H1 (cell line): Measurements from ENCODE around the gene PDE2A. TPM values are rescaled to one million over a fixed set of nuclear protein-coding genes. Genes with fewer than 3 reads are reported as not detected.

Experiments used
- CTCF ChIA-PET: fragments of 300-600 bp; sonication (Branson Sonifier 250); formaldehyde crosslinking; loops from one replicate; lab custom pipeline; 2021; ENCODE audit not compliant: partially characterized antibody; lab: Charles Lee
- POLR2A ChIA-PET: fragments of 300-600 bp; sonication (Branson Sonifier 250); formaldehyde crosslinking; loops from one replicate; lab custom pipeline; 2021; ENCODE audit warnings: inconsistent platforms; ENCODE audit not compliant: partially characterized antibody; lab: Charles Lee
- DNase-seq, 2 experiments: peaks; one replicate each; pipeline versions ENCODE4 v3.0.0 to v3.0.0-alpha.2; 2010 to 2022; ENCODE audit warnings: low spot score in 2 of 2, low read depth in 1 of 2, mixed read lengths in 1 of 2
- FAIRE-seq: peaks from 2 replicates; lab custom pipeline; 2011; peaks lifted over from hg19 to GRCh38; lab: Jason Lieb, UNC
- H2AFZ ChIP-seq: 2 replicates; pipeline ENCODE4 v1.8.1; 2012; ENCODE audit warnings: low read length, inconsistent platforms
- H2AK5ac ChIP-seq: 2 replicates; pipeline ENCODE4 v1.6.1; 2013; ENCODE audit warnings: low read depth, low read length
- H2BK120ac ChIP-seq: replicated peaks from 2 replicates; pipeline ENCODE3; 2013; ENCODE audit warnings: low read depth, low read length, inconsistent platforms
- H2BK12ac ChIP-seq: 2 replicates; pipeline ENCODE4 v1.6.1; 2013; ENCODE audit warnings: low read depth, low read length
- H2BK15ac ChIP-seq: 2 replicates; pipeline ENCODE4 v1.6.1; 2013; ENCODE audit warnings: low read length
- H2BK20ac ChIP-seq: 2 replicates; pipeline ENCODE4 v1.6.1; 2013; ENCODE audit warnings: low read length
- H2BK5ac ChIP-seq: 2 replicates; pipeline ENCODE4 v1.6.1; 2013; ENCODE audit warnings: low read depth, low read length
- H3K14ac ChIP-seq: 2 replicates; pipeline ENCODE4 v1.6.1; 2013; ENCODE audit warnings: inconsistent platforms; ENCODE audit not compliant: insufficient read length
- H3K18ac ChIP-seq: 2 replicates; pipeline ENCODE4 v1.6.1; 2013; ENCODE audit warnings: low read length; ENCODE audit errors: extremely low read depth
- H3K23ac ChIP-seq: 2 replicates; pipeline ENCODE4 v1.6.1; 2013; ENCODE audit warnings: inconsistent platforms; ENCODE audit not compliant: insufficient read length
- H3K23me2 ChIP-seq: 2 replicates; pipeline ENCODE4 v1.6.1; 2013; ENCODE audit warnings: low read depth, low read length
- H3K27ac ChIP-seq: 2 replicates; pipeline ENCODE4 v1.6.1; 2011; ENCODE audit warnings: low read depth, low read length, inconsistent platforms
- H3K27me3 ChIP-seq, 4 experiments: replicated peaks in 1 of 4; 1 replicate in 1 of 4; 2 replicates in 3 of 4; pipeline versions ENCODE4 v1.6.1 to v1.8.1; 2011 to 2013; ENCODE audit warnings: low read length in 3 of 4, mild to moderate bottlenecking in 3 of 4, inconsistent platforms in 2 of 4, mixed read lengths in 2 of 4, moderate library complexity in 1 of 4; ENCODE audit not compliant: control insufficient read depth in 3 of 4, insufficient read depth in 3 of 4; ENCODE audit errors: extremely low read depth in 1 of 4
- H3K36me3 ChIP-seq, 4 experiments: 2 replicates each; pipeline versions ENCODE4 v1.6.1 to v1.8.1; 2011 to 2013; ENCODE audit warnings: mild to moderate bottlenecking in 4 of 4, low read length in 3 of 4, moderate library complexity in 2 of 4, control low read depth in 1 of 4, inconsistent platforms in 1 of 4; ENCODE audit not compliant: insufficient read depth in 4 of 4, control insufficient read depth in 2 of 4
- H3K4ac ChIP-seq: replicated peaks from 2 replicates; pipeline ENCODE3; 2013; ENCODE audit warnings: low read length, low read depth, mixed read lengths, inconsistent platforms; ENCODE audit not compliant: insufficient read length
- H3K4me1 ChIP-seq, 4 experiments: replicated peaks in 1 of 4; 1 replicate in 1 of 4; 2 replicates in 3 of 4; pipeline versions ENCODE4 v1.6.1 to v1.8.1; 2011 to 2013; ENCODE audit warnings: low read length in 3 of 4, inconsistent platforms in 2 of 4, mixed read lengths in 1 of 4; ENCODE audit not compliant: insufficient read depth in 4 of 4, control insufficient read depth in 3 of 4
- H3K4me2 ChIP-seq, 2 experiments: 2 replicates each; pipeline versions ENCODE4 v1.6.1 to v1.8.1; 2011 to 2013; ENCODE audit warnings: low read depth in 2 of 2, low read length in 2 of 2, control low read depth in 1 of 2, inconsistent platforms in 1 of 2, mild to moderate bottlenecking in 1 of 2; ENCODE audit not compliant: insufficient read depth in 1 of 2
- H3K4me3 ChIP-seq, 4 experiments: fragments of 200-600, 300-600 bp in 1 of 4; sonication (generic), shearing (Covaris generic), sonication (Bioruptor Twin) in 1 of 4; 2 replicates each; pipeline versions ENCODE4 v1.5.1 to v1.8.1; 2011 to 2016; ENCODE audit warnings: low read length in 4 of 4, low read depth in 3 of 4, control low read depth in 2 of 4, inconsistent platforms in 2 of 4, mild to moderate bottlenecking in 2 of 4, mixed read lengths in 1 of 4, moderate library complexity in 1 of 4; ENCODE audit not compliant: insufficient read depth in 2 of 4; ENCODE audit errors: extremely low read depth in 1 of 4
- H3K56ac ChIP-seq: replicated peaks from 2 replicates; pipeline ENCODE3; 2013; ENCODE audit warnings: low read depth, mild to moderate bottlenecking, mixed read lengths, low read length, inconsistent platforms; ENCODE audit not compliant: insufficient read length
- H3K79me1 ChIP-seq: 2 replicates; pipeline ENCODE4 v1.6.1; 2013; ENCODE audit warnings: low read depth, low read length, control low read depth
- H3K79me2 ChIP-seq, 2 experiments: 2 replicates each; pipeline versions ENCODE4 v1.6.1 to v1.8.1; 2012 to 2013; ENCODE audit warnings: low read length in 2 of 2, mild to moderate bottlenecking in 2 of 2, inconsistent platforms in 1 of 2; ENCODE audit not compliant: insufficient read depth in 2 of 2, control insufficient read depth in 1 of 2
- H3K9ac ChIP-seq, 4 experiments: replicated peaks in 1 of 4; 1 replicate in 1 of 4; 2 replicates in 3 of 4; pipeline versions ENCODE4 v1.6.1 to v1.8.1; 2011 to 2013; ENCODE audit warnings: low read depth in 3 of 4, low read length in 3 of 4, control low read depth in 2 of 4, mild to moderate bottlenecking in 2 of 4, moderate library complexity in 2 of 4, inconsistent platforms in 1 of 4; ENCODE audit errors: extremely low read depth in 1 of 4
- H3K9me3 ChIP-seq, 2 experiments: 2 replicates each; pipeline versions ENCODE4 v1.6.1 to v1.8.1; 2012 to 2013; ENCODE audit warnings: mild to moderate bottlenecking in 2 of 2, moderate library complexity in 2 of 2, control low read depth in 1 of 2, inconsistent platforms in 1 of 2, low read depth in 1 of 2, low read length in 1 of 2, mixed read lengths in 1 of 2; ENCODE audit not compliant: insufficient read depth in 2 of 2
- H4K20me1 ChIP-seq, 2 experiments: replicated peaks in 1 of 2; 2 replicates each; pipeline versions ENCODE3 to v1.8.1; 2011 to 2013; ENCODE audit warnings: inconsistent platforms in 2 of 2, low read length in 2 of 2, mild to moderate bottlenecking in 1 of 2; ENCODE audit not compliant: insufficient read depth in 2 of 2, control insufficient read depth in 1 of 2
- H4K5ac ChIP-seq: 2 replicates; pipeline ENCODE4 v1.6.1; 2013; ENCODE audit warnings: low read length, low read depth, mixed read lengths, inconsistent platforms; ENCODE audit not compliant: insufficient read length
- H4K8ac ChIP-seq: 2 replicates; pipeline ENCODE4 v1.8.0; 2013; ENCODE audit warnings: mild to moderate bottlenecking, moderate library complexity, low read length, inconsistent platforms; ENCODE audit not compliant: insufficient read depth; ENCODE audit errors: extremely low read depth
- H4K91ac ChIP-seq: replicated peaks from 2 replicates; pipeline ENCODE3; 2013; ENCODE audit warnings: low read length, mixed read lengths, inconsistent platforms; ENCODE audit not compliant: insufficient read length
- CBX5 ChIP-seq: fragments of 300-800, 300-1000 bp; sonication (generic); IDR thresholded peaks from 2 replicates; pipeline ENCODE4 v1.7.1; 2016; ENCODE audit warnings: antibody characterized with exemption, low read length, low read depth
- CBX8 ChIP-seq: fragments of 300-800, 300-1000 bp; sonication (generic); IDR thresholded peaks from 2 replicates; pipeline ENCODE4 v1.7.1; 2016; ENCODE audit warnings: low read depth, low read length, borderline replicate concordance
- E2F6 ChIP-seq: IDR thresholded peaks from 2 replicates; pipeline ENCODE4 v1.6.1; 2012; ENCODE audit warnings: inconsistent platforms
- FOSL1 ChIP-seq: IDR thresholded peaks from 2 replicates; pipeline ENCODE4 v1.6.1; 2011; ENCODE audit warnings: mild to moderate bottlenecking, low read depth, low read length, moderate library complexity; ENCODE audit not compliant: insufficient read depth
- KDM4A ChIP-seq: IDR thresholded peaks from one replicate; pipeline ENCODE4 v1.7.1; 2012; ENCODE audit warnings: low read depth, mild to moderate bottlenecking, moderate library complexity, low read length, inconsistent platforms; ENCODE audit not compliant: severe bottlenecking
- POLR2AphosphoS5 ChIP-seq: IDR thresholded peaks from 2 replicates; pipeline ENCODE4 v1.6.1; 2011; ENCODE audit warnings: low read depth, low read length
- SAP30 ChIP-seq: fragments of 300-600 bp; sonication (generic); IDR thresholded peaks from 2 replicates; pipeline ENCODE4 v1.7.1; 2012; ENCODE audit warnings: low read length, moderate library complexity, mild to moderate bottlenecking, inconsistent platforms; ENCODE audit not compliant: insufficient read depth, insufficient replicate concordance
- SIX5 ChIP-seq: IDR thresholded peaks from 2 replicates; pipeline ENCODE4 v1.6.1; 2011; ENCODE audit warnings: mild to moderate bottlenecking, low read depth, low read length
- SUZ12 ChIP-seq: fragments of 200-600 bp; sonication (generic); IDR thresholded peaks from 2 replicates; pipeline ENCODE4 v1.6.1; 2012; ENCODE audit warnings: mild to moderate bottlenecking, inconsistent platforms, low read length, moderate library complexity, mixed read lengths
- TEAD4 ChIP-seq: IDR thresholded peaks from 2 replicates; pipeline ENCODE4 v1.6.1; 2012; ENCODE audit warnings: low read depth, low read length, inconsistent platforms, mixed read lengths
- WGBS, 2 experiments: shearing (Covaris generic) in 1 of 2; methylation state at CpG; one replicate each; pipeline versions ENCODE4 v1.1.6 to v1.1.7; 2013 to 2015; ENCODE audit warnings: low lambda C conversion rate in 2 of 2, mixed read lengths in 2 of 2, inconsistent platforms in 1 of 2, low coverage in 1 of 2, missing lambda C conversion rate in 1 of 2; ENCODE audit not compliant: insufficient replicate concordance in 2 of 2, insufficient coverage in 1 of 2, insufficient read length in 1 of 2; ENCODE audit errors: extremely low coverage in 1 of 2, missing lambda C conversion rate in 1 of 2; 5-methylcytosine and 5-hydroxymethylcytosine counted together
- polyA plus RNA-seq, 7 experiments: library from polyadenylated mRNA; depleted of rRNA in 3 of 7; stranded (reverse) in 5 of 7; unstranded in 2 of 7; fragments of >200 nt in 5 of 7; fragments of 200-250 nt in 2 of 7; gene quantifications; 1 replicate in 5 of 7; 2 replicates in 1 of 7; 4 replicates in 1 of 7; pipeline versions ENCODE4 v1.2.1 to v1.2.3, GENCODE V29; 2011 to 2013; ENCODE audit warnings: missing spikeins in 2 of 7, mixed read lengths in 2 of 7
- total RNA-seq: library from RNA; stranded (reverse); fragmentation: NEBNext Ultra II Directional; extraction: Animal tissue kit (Norgen Biotek cat#: 25700); gene quantifications from 2 replicates; pipeline ENCODE4 v1.2.1, GENCODE V29; 2021

PDE2A gene
- total and polyA plus RNA-seq, 2 of the 8 experiments (the other 6 are each of a cell fraction or from before 2014, with no cell fraction given) = 3.4 to 7.1 TPM

DNA sequence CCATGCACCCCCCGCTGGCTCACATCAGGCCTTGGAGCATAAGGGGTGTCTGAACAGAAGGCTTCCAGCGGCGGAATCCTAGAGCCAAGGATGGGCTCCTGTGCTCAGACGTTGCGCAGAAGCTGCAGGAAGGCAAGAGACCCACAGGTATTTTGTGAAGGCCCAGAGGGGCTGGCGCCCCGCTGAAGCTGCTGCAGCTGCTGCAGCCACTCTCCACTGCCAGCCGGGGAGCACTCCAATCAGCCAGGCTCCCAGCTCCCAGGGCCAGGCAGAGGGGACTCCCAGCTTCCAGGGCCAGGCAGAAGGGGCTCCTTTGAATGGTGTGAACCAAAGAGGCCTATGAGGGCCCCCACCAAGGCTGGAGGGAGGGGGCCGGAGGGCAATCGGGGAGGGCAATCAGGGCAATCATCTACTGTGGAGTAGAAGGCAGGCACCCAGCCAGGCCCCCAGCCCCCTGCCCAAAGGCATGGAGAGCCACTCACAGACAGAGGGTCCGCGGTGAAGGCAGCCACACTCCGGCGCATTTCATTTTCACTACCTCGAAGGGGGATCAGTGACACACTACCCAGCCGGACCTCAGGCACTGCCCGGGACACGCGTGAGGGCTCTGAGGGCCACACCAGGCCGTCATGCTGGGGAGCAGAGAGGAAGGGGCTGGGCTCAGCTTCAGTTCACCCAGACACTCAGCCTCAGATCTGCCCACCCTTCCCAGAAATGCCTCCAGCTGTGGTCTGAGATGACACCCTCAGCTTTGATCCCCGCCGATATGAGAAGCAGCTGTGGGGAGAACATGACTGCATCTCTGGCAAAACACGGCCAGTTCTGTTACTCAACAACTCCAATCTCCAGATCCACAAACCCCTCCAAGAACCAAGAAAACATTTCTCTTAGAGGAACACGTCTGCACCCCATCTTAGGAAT lies 11.6 kb upstream of the PDE2A start:
- ChIA-PET POLR2A (interaction anchor here (0.6 to 1.4 kb wide), 2 partner anchors 9 to 118 kb away, joined by 3 read pairs; no protein-coding TSS in a partner anchor), CTCF (interaction anchor here (0.8 to 19.1 kb wide), 18 partner anchors 8 to 214 kb away, joined by 3 to 384 read pairs (median 36); partner anchors contain the start of gene PDE2A)
- Histone ChIP-seq H4K91ac (no peak overlapping the region), H3K79me1 (no peaks in the 10 kb centered on the region), H4K5ac (no peak overlapping the region), H3K14ac (no peak overlapping the region), H3K23me2 (no peaks in the 10 kb centered on the region), H4K20me1 (peaks cover 7 to 19% of the 10 kb centered on the region in 2 experiments), H3K9ac (no peak overlapping the region), H2BK5ac (no peak overlapping the region), H3K27ac (no peak overlapping the region), H3K79me2 (no peaks in the 10 kb centered on the region), H3K27me3 (no peaks in the 10 kb centered on the region), H3K4me1 (peaks cover 0 to 13% (median 5%) of the 10 kb centered on the region in 4 experiments; a peak in 4 of 7 replicates), H3K36me3 (peaks cover 0 to 3% (median 1%) of the 10 kb centered on the region in 4 experiments; a peak in 3 of 8 replicates), H2BK20ac (no peak overlapping the region), H2AFZ (no peak overlapping the region), H2BK12ac (no peak overlapping the region), H3K18ac (no peak overlapping the region), H2BK15ac (no peak overlapping the region), H3K4ac (no peak overlapping the region), H3K9me3 (no peaks in the 10 kb centered on the region), H3K56ac (no peak overlapping the region), H2AK5ac (no peak overlapping the region), H2BK120ac (no peak overlapping the region), H4K8ac (peak overlapping the region; percentile 31; the same call in 1 of the 2 replicates), H3K4me3 (no peak overlapping the region), H3K23ac (no peak overlapping the region), H3K4me2 (no peak overlapping the region)
- no peak for FAIRE-seq
- no peak for DNase-seq
- 91% methylated on average over 22 of the region's 24 CpGs; no CpG with 5 or more reads in 1 of the 2 experiments for WGBS, 2 experiments
- TF ChIP-seq KDM4A = no peak
- TF ChIP-seq CBX8 = no peak
- TF ChIP-seq TEAD4 = no peak
- TF ChIP-seq SUZ12 = no peak
- no peak for TF ChIP-seq CBX5
- no peak for TF ChIP-seq SAP30
- TF ChIP-seq POLR2AphosphoS5 = no peak
- TF ChIP-seq SIX5 = no peak
- TF ChIP-seq E2F6 = no peak
- TF ChIP-seq FOSL1 = no peak
